ENCODE data around the gene ZNRF2. TPM values are rescaled to one million over a fixed set of nuclear protein-coding genes. Genes with fewer than 3 reads are reported as not detected.

The ZNRF2 gene
- total and polyA plus RNA-seq, 10 of the 15 experiments (the other 5 are each of a cell fraction or from before 2014, with no cell fraction given): 1.2 to 20.4 (median 9.5) TPM

- TF ChIP-seq PRDM15 (CRISPR knock-in tag; IDR thresholded peaks at IDR 0.05) (no peak), RB1 (IDR thresholded peaks at IDR 0.05; ENCODE audit: borderline replicate concordance) (peak; percentile 18; the same call in 1 of the 2 replicates), EZH2 (IDR thresholded peaks at IDR 0.05; ENCODE audit: borderline replicate concordance, control insufficient read depth, low read depth, low read length) (no peak), MEF2B (IDR thresholded peaks at IDR 0.05; ENCODE audit: partially characterized antibody, poor library complexity, severe bottlenecking) (peak; percentile 28), ZNF592 (IDR thresholded peaks at IDR 0.05) (no peak), JUND (IDR thresholded peaks at IDR 0.05; ENCODE audit: low read depth, low read length) (no peak), NFIC (IDR thresholded peaks at IDR 0.05; ENCODE audit: low read depth, low read length) (no peak), SMAD1 (IDR thresholded peaks at IDR 0.05; ENCODE audit: low read depth, partially characterized antibody) (no peak), ELK1 (IDR thresholded peaks at IDR 0.05; ENCODE audit: low read depth, low read length) (no peak), EP300 (IDR thresholded peaks at IDR 0.05; ENCODE audit: borderline replicate concordance in 1 of 2, control insufficient read depth in 1 of 2, low read depth in 2 of 2, low read length in 2 of 2) (no peak), CREM (IDR thresholded peaks at IDR 0.05; ENCODE audit: low read depth) (peak; percentile 50), HSF1 (IDR thresholded peaks at IDR 0.05; ENCODE audit: low read depth, low read length) (no peak), KDM1A (IDR thresholded peaks at IDR 0.05; ENCODE audit: borderline replicate concordance) (no peak), CHD4 (IDR thresholded peaks at IDR 0.05) (no peak), EED (IDR thresholded peaks at IDR 0.05; ENCODE audit: low read depth) (peak; percentile 66), NBN (IDR thresholded peaks at IDR 0.05) (no peak; the same call in none of the 2 replicates), IRF3 (IDR thresholded peaks at IDR 0.05) (no peak)
Measured at GRCh38 chr7:30284298-30285066, at the start of gene ZNRF2 (continued).

Data from GM12878 (cell line).